ENCODE data around the gene CAMTA1. TPM values are rescaled to one million over a fixed set of nuclear protein-coding genes. Genes with fewer than 3 reads are reported as not detected.

CAMTA1 gene
- total RNA-seq, 2 donors from 2014 or later = 109 to 128 TPM

DNA sequence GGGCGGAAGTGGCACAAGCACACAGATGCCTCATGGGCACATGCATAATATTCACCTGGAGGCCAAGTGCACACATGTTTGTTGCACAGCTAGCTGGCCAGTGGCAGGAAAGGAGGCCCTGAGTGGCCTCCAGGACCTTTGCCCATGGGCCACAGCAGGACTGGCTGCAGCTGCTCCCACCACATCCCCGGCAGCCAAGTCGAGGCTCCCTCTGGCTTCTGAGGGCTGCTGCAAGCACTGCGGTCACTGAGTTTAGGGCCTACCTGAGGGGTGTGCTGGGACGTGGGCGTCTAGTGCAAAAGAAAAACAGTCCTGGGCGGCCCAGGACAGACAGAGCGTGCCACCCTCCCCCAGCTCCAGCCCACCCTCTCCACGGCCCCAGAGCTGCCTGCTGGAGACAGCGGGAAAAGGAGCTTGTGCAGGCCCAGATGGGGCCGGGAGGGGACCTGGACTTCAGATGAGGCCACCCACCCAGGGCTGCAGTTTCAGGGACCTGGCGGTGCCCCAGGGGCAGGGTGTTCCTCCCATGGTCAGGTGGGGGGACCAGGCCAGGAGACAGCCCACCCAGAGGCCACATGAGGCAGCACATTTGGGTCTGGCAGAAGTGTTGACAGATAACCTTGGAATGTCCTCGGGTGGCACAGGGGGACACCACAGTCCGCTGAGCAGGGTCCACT, 720.0 kb downstream of the CAMTA1 start:
- DNase-seq = no peak
- ATAC-seq = no peak
- intact Hi-C loops (cut with DNase I) = no loop called here

GRCh38 chr1:7505771-7506453, 720.7 kb downstream of the CAMTA1 start:
- ATAC-seq (no peak), DNase-seq (no peak)
- intact Hi-C loops (cut with DNase I) = no loop called here

- no peak for ATAC-seq
- intact Hi-C loops (cut with DNase I) = no loop called here
- DNase-seq = no peak
Measured at GRCh38 chr1:7506454-7507284, 721.4 kb downstream of the CAMTA1 start.

DNA sequence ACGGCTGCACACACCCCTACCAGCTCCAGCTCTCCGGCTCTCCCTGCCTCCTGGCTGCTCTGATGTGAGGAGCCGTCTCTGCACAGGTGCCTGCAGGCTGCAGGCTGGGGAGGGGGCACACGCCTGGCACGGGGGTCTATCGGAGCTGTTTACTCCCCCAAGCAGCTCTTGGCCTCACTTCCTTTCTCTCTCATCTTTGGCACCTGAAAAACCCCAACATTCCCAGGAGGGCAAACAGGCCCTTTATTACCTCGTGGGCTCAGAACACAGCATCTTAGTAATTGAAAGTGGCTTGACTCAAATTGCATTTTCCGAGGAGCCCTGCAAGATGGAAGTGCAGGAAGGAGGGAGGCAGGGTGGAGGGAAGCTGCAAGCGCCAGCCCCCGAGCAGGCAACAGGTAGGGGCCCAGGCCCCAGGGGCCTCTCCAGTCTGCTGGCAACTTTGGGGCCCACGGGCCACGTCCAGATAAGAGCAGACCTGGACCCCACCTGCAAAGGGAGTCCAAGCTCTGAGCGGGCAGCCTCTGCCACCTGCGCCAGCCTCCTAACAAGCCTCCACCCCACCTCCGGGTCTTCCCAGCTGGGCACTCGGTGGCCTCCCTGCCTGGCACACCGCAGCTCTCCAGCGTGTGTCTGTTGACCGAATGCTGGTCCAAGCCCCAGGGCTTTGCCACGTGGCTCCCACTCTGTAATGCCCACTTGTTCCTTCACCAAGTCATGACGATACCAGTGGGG, 722.2 kb downstream of the CAMTA1 start:
- DNase-seq = no peak
- ATAC-seq = no peak
- intact Hi-C loops (cut with DNase I) = no loop called here

GRCh38 chr1:7508052-7508933, 723.0 kb downstream of the CAMTA1 start:
- DNase-seq = no peak

GRCh38 chr1:7508934-7509519, 723.8 kb downstream of the CAMTA1 start:
- ATAC-seq (peak in 1 of 2 donors; percentile 12), DNase-seq (no peak)
- intact Hi-C loops (cut with DNase I) = no loop called here

More at GRCh38 chr1:7508052-7508933, 723.0 kb downstream of the CAMTA1 start:
- peak; percentile 22 to 77 for ATAC-seq
- intact Hi-C loops (cut with DNase I) = no loop called here

DNA sequence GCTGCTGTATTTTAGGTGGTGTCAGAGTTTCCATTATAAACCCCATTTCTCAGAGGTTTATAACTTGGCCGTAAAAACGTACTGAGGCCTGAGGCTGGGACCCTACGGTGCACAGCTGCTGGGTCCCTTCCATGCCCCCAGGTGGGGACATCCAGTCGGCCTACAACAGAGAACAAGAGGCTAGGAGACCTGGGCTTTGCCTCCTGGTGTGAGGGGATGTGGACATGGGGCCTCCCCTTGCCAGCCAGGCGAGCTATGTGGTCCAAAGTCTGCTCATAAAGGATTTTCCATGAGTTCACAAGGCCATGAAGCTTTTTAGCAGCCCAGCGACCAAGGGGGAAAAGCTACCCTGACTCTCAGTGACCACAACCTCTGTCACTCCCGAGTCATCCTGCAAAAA, 724.3 kb downstream of the CAMTA1 start:
- ATAC-seq (no peak), DNase-seq (no peak)
- intact Hi-C loops (cut with DNase I) = no loop called here

- intact Hi-C loops (cut with DNase I) = loop anchor here in 1 of 2 donors (10.0 kb wide), 1 partner anchor 56 kb away; no protein-coding TSS in a partner anchor
- DNase-seq (no peak), ATAC-seq (no peak)
Measured at GRCh38 chr1:7510389-7510931, 725.2 kb downstream of the CAMTA1 start.

DNA sequence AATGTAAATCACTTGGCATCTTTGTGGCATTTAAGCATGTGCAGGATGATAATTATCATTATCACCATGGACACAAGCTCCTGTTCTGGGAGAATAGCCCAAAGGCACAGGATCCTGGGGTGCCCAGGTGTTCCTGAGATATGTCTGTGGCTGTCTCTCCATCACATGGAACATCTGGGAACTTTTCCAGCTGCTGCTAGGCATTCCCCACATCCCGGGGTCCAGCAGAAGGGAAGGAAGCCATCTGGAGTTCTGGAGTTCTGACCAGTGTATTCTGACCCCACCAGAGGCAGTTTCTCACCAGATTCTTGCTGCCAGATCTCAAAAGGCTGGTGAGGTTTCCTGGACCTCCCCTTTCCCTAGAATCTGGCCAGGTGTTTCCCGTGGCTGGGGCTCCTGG, 726.1 kb downstream of the CAMTA1 start:
- intact Hi-C loops (cut with DNase I) = loop anchor here in 1 of 2 donors (10.0 kb wide), 1 partner anchor 57 kb away; no protein-coding TSS in a partner anchor
- no peak for DNase-seq
- no peak for ATAC-seq

DNA sequence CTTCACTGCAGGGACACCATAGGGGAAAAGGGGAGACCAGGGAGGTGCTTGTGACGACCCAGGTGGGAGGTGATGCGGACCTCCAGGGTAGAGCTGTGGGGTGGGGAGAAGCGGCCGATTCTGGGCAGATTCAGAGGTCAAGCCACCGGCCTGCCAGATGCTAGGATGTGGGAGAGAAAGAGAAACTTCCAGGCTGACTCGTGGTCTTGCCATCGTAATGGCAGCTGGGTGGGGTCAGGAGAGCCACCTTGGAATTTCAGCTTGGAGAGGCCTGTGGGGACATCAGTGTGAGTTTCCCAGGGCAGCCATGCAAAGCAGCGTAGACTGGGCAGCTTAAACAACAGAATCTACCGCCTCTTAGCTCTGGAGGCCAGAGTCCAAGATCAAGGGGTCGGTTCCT, 727.8 kb downstream of the CAMTA1 start:
- DNase-seq (no peak), ATAC-seq (no peak)
- intact Hi-C loops (cut with DNase I) = loop anchor here in 1 of 2 donors (10.0 kb wide), 1 partner anchor 58 kb away; no protein-coding TSS in a partner anchor

DNA sequence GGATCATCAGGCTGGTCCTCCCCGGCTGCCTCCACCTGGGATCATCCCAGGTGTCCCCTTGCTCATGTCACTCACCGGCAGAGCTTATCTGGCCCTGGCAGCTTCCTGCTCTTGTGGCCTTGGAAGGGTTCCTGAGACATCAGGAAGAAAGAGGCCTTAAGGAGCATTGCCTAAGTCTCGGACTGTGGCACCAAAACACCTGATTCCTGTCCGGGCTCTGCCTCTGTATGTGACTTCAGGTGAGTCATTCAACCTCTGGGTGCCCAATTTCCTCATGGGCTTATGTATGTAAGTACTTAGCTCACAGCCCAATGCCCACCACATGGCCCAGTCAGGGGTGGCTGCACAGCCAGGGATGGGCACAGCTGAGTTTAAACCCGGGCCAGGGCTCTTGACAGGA, 729.9 kb downstream of the CAMTA1 start:
- DNase-seq = no peak
- intact Hi-C loops (cut with DNase I) = loop anchor here (5.0 to 10.0 kb wide), 2 partner anchors 60 to 148 kb away; no protein-coding TSS in a partner anchor
- ATAC-seq = no peak

DNA sequence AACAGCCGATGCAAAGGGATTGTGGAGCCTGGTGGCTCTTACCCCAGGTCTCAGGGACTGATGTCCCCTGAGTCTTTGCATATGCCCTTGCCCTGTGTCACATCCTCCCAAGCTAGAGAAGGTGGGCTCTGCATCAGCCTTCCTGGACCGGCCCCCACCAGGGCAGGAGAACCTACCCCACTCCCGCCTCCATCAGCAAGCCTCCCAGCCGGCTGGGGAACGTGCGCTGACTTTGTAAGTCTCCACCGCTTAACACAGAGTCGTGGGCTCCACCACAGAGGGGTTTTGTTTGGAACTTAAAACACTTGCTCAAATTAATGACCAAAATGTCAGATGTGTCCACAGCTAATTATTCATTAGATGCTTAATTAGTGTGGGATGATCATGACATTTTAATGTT, 730.6 kb downstream of the CAMTA1 start:
- DNase-seq (no peak), ATAC-seq (no peak)
- intact Hi-C loops (cut with DNase I) = loop anchor here (5.0 to 10.0 kb wide), 2 partner anchors 61 to 149 kb away; no protein-coding TSS in a partner anchor

DNA sequence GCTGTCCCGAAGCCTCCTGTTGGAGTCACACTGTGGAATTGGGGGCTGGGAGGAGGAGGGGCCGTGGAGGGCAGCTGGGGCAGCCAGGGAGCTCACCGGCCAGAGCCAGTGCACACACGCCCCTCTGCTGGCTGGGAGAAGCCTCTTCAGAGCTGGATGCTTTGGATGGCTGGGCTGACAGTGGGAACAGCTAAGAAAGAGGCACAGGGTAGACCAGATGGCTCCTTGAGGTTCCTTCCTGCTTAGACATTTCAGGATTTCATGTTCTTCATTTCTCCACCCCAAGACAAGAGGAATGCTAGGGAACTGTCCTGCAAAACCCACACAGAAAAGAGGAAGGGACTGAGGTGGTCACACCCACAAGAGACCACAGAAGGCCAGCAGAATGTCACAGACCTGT, 731.1 kb downstream of the CAMTA1 start:
- DNase-seq = no peak
- intact Hi-C loops (cut with DNase I) = loop anchor here (5.0 to 10.0 kb wide), 2 partner anchors 62 to 149 kb away; no protein-coding TSS in a partner anchor
- ATAC-seq = peak; percentile 48 to 57

- intact Hi-C loops (cut with DNase I) = loop anchor here (5.0 to 10.0 kb wide), 2 partner anchors 62 to 150 kb away; no protein-coding TSS in a partner anchor
- no peak for DNase-seq
Measured at GRCh38 chr1:7516929-7517328, 731.7 kb downstream of the CAMTA1 start.

GRCh38 chr1:7517611-7518330, 732.5 kb downstream of the CAMTA1 start:
- ATAC-seq (peak; percentile 81 to 91), DNase-seq (no peak)
- intact Hi-C loops (cut with DNase I) = loop anchor here (5.0 to 10.0 kb wide), 2 partner anchors 63 to 150 kb away; no protein-coding TSS in a partner anchor

More at GRCh38 chr1:7516929-7517328, 731.7 kb downstream of the CAMTA1 start:
- ATAC-seq = no peak

GRCh38 chr1:7518411-7518810, 733.2 kb downstream of the CAMTA1 start:
- no peak for ATAC-seq
- DNase-seq = no peak
- intact Hi-C loops (cut with DNase I) = loop anchor here (5.0 to 10.0 kb wide), 2 partner anchors 64 to 151 kb away; no protein-coding TSS in a partner anchor
